ENCODE data around the gene THSD4. TPM values are rescaled to one million over a fixed set of nuclear protein-coding genes. Genes with fewer than 3 reads are reported as not detected.

The THSD4 gene
- total and polyA plus RNA-seq, 2 of the 4 experiments (the other 2 are of a cell fraction): 25.5 to 31.1 TPM

DNA sequence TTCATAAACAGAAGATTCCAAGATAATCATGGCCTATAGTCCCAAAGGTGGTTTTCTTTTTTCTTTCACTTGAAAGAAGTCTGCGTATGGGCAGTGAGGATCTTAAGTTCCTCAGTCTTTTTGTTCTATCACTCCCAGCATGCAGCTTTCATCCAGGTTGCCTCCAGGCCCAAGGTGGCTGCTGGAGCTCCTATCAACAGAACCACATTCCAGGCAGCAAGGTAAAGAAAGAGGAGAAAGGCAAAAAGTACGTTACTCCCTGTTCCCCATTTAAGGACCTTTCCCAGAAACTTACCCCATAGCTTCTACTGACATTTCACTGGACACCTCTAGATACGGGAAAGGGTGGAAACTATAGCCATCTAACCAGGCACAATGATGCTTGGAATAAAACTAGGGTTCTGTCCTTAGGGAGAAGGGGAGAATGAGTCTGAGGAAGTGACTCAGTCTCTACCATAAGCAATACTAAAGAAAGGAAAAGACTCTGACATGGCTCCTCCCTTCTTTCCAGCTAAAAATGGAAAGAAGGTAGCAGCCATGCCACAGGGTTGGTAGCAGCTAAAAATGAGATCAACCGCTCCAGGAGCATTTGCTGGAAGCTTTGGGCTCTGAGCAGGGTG is 381.2 kb downstream of the THSD4 start:
- intact Hi-C loops (cut with micrococcal nuclease): no loop called here
- no peaks in the 10 kb centered on the region for H3K9me3 ChIP-seq (ENCODE audit: control insufficient read depth, insufficient read depth, low read length)

More for the DNA sequence above, 381.2 kb downstream of the THSD4 start:
- Histone ChIP-seq H4K91ac (ENCODE audit: insufficient read depth, low read depth, low read length) (peak overlapping the region; percentile 21), H3K4ac (ENCODE audit: low read depth, low read length) (peak overlapping the region; percentile 84), H3K4me2 (ENCODE audit: low read depth, low read length) (no peak overlapping the region), H3K18ac (ENCODE audit: low read depth, low read length) (0 out of 2 replicates have a peak overlapping the region, but pooled peaks have one; percentile 26), H2BK120ac (ENCODE audit: low read depth, low read length) (peak overlapping the region; percentile 74), H4K8ac (ENCODE audit: low read depth in 2 of 2, low read length in 2 of 2) (peak overlapping the region in 1 of 2 experiments; percentile 71; a peak in 1 of 4 replicates), H3K27ac (ENCODE audit: insufficient read depth, low read length) (no peak overlapping the region; the same call in 1 of the 2 replicates), H2AFZ (replicated peaks; ENCODE audit: low read length, poor library complexity) (peak overlapping the region; percentile 78), H3K14ac (replicated peaks; ENCODE audit: low read depth, low read length) (peak overlapping the region; percentile 88), H4K5ac (ENCODE audit: low read depth, low read length) (no peak overlapping the region), H2BK15ac (ENCODE audit: low read depth, low read length) (peak overlapping the region; percentile 56; the same call in 1 of the 3 replicates), H4K20me1 (ENCODE audit: insufficient read depth, low read length) (peaks cover 3% of the 10 kb centered on the region; the same call in 1 of the 2 replicates), H3K27me3 (ENCODE audit: control insufficient read depth, insufficient read depth, low read length) (no peaks in the 10 kb centered on the region), H2AK5ac (ENCODE audit: low read depth, low read length) (peak overlapping the region; percentile 52), H2BK5ac (ENCODE audit: low read depth, low read length, poor library complexity, severe bottlenecking) (peak overlapping the region; percentile 38), H2AK9ac (replicated peaks; ENCODE audit: low read depth, low read length, poor library complexity) (peak overlapping the region; percentile 29), H3K23ac (ENCODE audit: low read depth, low read length) (peak overlapping the region; percentile 72; the same call in 1 of the 2 replicates), H2BK20ac (ENCODE audit: low read depth, low read length) (peak overlapping the region; percentile 84), H3K9ac (ENCODE audit: low read depth, low read length) (no peak overlapping the region), H3K9me1 (ENCODE audit: insufficient read depth, low read length) (peaks cover 11% of the 10 kb centered on the region), H3K56ac (ENCODE audit: extremely low read depth, insufficient read depth, low read length) (no peak overlapping the region), H3K79me1 (ENCODE audit: low read depth in 1 of 2, low read length in 2 of 2) (peaks cover 0 to 13% of the 10 kb centered on the region in 2 experiments; a peak in 1 of 4 replicates), H3K36me3 (ENCODE audit: control insufficient read depth, insufficient read depth, low read length) (no peaks in the 10 kb centered on the region; the same call in 1 of the 2 replicates), H3K4me3 (ENCODE audit: insufficient read depth, low read depth, low read length) (no peak overlapping the region), H3K4me1 (ENCODE audit: control insufficient read depth, insufficient read depth, low read length) (peaks cover 11% of the 10 kb centered on the region)
- ATAC-seq (ENCODE audit: low read depth): peak; percentile 88
- ChIA-PET POLR2A (ENCODE audit: unreplicated experiment) (no interaction called here), CTCF (interaction anchor here (0.9 kb wide), 1 partner anchor 13 kb away, joined by 3 read pairs; no protein-coding TSS in a partner anchor)
- dilution Hi-C loops (cut with HindIII; ENCODE audit: low sequenced_read_pairs, unreplicated experiment) (no loop called here), in situ Hi-C loops (cut with MboI; ENCODE audit: low sequenced_read_pairs) (no loop called here)
- no TSS peak for BruUV-seq (replicated peaks)
- TF ChIP-seq FOS (IDR thresholded peaks at IDR 0.05; ENCODE audit: low read depth, low read length) (no peak), MAFK (IDR thresholded peaks at IDR 0.05; ENCODE audit: low read depth, low read length) (no peak), CEBPB (IDR thresholded peaks at IDR 0.05; ENCODE audit: low read depth, low read length) (no peak), MAZ (IDR thresholded peaks at IDR 0.05; ENCODE audit: borderline replicate concordance, low read depth, low read length) (no peak), RCOR1 (IDR thresholded peaks at IDR 0.05; ENCODE audit: insufficient replicate concordance, low read length) (no peak), MXI1 (IDR thresholded peaks at IDR 0.05; ENCODE audit: borderline replicate concordance, low read depth, low read length) (no peak), POLR2A (IDR thresholded peaks at IDR 0.05; ENCODE audit: low read depth, low read length) (no peak)
- no CpG with 5 or more reads among the region's 4 CpGs for WGBS, 2 experiments (ENCODE audit: extremely low coverage in 2 of 2, insufficient read length in 1 of 2)
- DNase-seq: peak; percentile 62

Measured in IMR-90 (cell line).